ENCODE data around the gene RGS6.

GRCh38 chr14:72582582-72582981 is 650.4 kb downstream of the RGS6 start:
- TF ChIP-seq CTCF (conservative IDR thresholded peaks at IDR 0.05; ENCODE audit: low read depth, low read length) (no peak), ELK1 (IDR thresholded peaks at IDR 0.05; ENCODE audit: borderline replicate concordance, low read depth, low read length) (no peak), POLR2A (IDR thresholded peaks at IDR 0.05; ENCODE audit: low read depth, low read length) (no peak), SMC3 (IDR thresholded peaks at IDR 0.05; ENCODE audit: low read depth, low read length) (no peak), FOS (IDR thresholded peaks at IDR 0.05; ENCODE audit: low read depth, low read length) (no peak), MAFK (IDR thresholded peaks at IDR 0.05; ENCODE audit: low read depth, low read length) (no peak), CEBPB (IDR thresholded peaks at IDR 0.05; ENCODE audit: low read depth, low read length) (peak; percentile 62), CHD1 (IDR thresholded peaks at IDR 0.05; ENCODE audit: low read depth, low read length) (no peak), RAD21 (IDR thresholded peaks at IDR 0.05; ENCODE audit: low read length) (no peak), USF2 (IDR thresholded peaks at IDR 0.05; ENCODE audit: low read depth, low read length) (no peak)
